GM19023 (cell line): ENCODE measurements around the gene COMMD1.
A peak's percentile ranks its signal among the peaks of the same experiment; 100 is the strongest.
"Not testable (repeated sequence)": the region's sequence is repeated elsewhere in the genome, so short reads cannot be mapped to it uniquely, and the experiment has no call there.

Experiments
- ATAC-seq: cut with Tn5 transposase; IDR thresholded peaks from one replicate; pipeline ENCODE4 v1.9.1; 2021; ENCODE audit warnings: mild to moderate bottlenecking, moderate library complexity; ENCODE audit not compliant: unreplicated experiment

The COMMD1 gene

GRCh38 chr2:61905372-61906185 lies at the start of gene COMMD1:
COMMD1 (plus strand) TSS chr2:61905674; CDS start chr2:61905679, 5 bp downstream.
- peak; percentile 99 for ATAC-seq

GRCh38 chr2:61857224-61857623 lies 48.2 kb upstream of the COMMD1 start:
- no peak for ATAC-seq

GRCh38 chr2:61862085-61862484 lies 43.4 kb upstream of the COMMD1 start:
- ATAC-seq: no peak

GRCh38 chr2:61866482-61867089 lies 38.9 kb upstream of the COMMD1 start:
- not testable (repeated sequence) for ATAC-seq

GRCh38 chr2:61876400-61876799 lies 29.1 kb upstream of the COMMD1 start:
- no peak for ATAC-seq

GRCh38 chr2:61877571-61878245 lies 27.8 kb upstream of the COMMD1 start:
- no peak for ATAC-seq

GRCh38 chr2:61878761-61879160 lies 26.7 kb upstream of the COMMD1 start:
- ATAC-seq: no peak

GRCh38 chr2:61879351-61879750 lies 26.1 kb upstream of the COMMD1 start:
- not testable (repeated sequence) for ATAC-seq

GRCh38 chr2:61882850-61883249 lies 22.6 kb upstream of the COMMD1 start:
- ATAC-seq: no peak

GRCh38 chr2:61885896-61886603 lies 19.4 kb upstream of the COMMD1 start:
- no peak for ATAC-seq

GRCh38 chr2:61887717-61888266 lies 17.7 kb upstream of the COMMD1 start:
- ATAC-seq: peak; percentile 8

GRCh38 chr2:61888267-61889055 lies 17.0 kb upstream of the COMMD1 start, which contains the start of gene CCT4:
CCT4 (minus strand) TSS chr2:61888656; CDS start chr2:61888507, 149 bp downstream.
- peak; percentile 74 for ATAC-seq

GRCh38 chr2:61898810-61899209 lies 6.7 kb upstream of the COMMD1 start:
- ATAC-seq: no peak

- no peak for ATAC-seq
Observed at GRCh38 chr2:61900281-61900680, 5.2 kb upstream of the COMMD1 start.

GRCh38 chr2:61906186-61906470 lies 654 bp downstream of the COMMD1 start:
- no peak for ATAC-seq

- ATAC-seq: no peak
Observed at GRCh38 chr2:61909116-61909515, 3.6 kb downstream of the COMMD1 start.

- ATAC-seq: no peak
Observed at GRCh38 chr2:61910603-61911002, 5.1 kb downstream of the COMMD1 start.

GRCh38 chr2:61911510-61911909 lies 6.0 kb downstream of the COMMD1 start:
- ATAC-seq: no peak

- ATAC-seq: not testable (repeated sequence)
Observed at GRCh38 chr2:61914794-61915193, 9.3 kb downstream of the COMMD1 start.

GRCh38 chr2:61920548-61920947 lies 15.1 kb downstream of the COMMD1 start:
- no peak for ATAC-seq
